ENCODE data around the gene CTNNA3.

The CTNNA3 gene

DNA sequence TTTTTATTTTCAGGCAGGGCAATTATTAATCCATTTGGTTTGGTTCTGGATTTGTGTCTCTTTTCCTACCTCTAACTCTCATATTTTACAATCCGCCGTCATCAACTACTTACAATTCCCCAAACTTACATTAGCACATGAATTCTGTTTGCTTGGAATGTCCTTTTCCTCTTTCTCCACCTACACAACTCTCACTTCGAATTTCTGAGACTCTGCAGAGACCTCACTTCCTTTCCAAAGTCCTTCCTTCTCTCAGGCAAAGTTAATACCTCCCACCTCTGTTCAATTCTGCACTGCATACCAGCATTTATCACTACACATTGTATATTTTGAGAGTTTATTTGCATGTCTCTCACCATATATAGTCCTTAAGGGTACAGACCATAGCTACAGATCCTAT is 892.8 kb downstream of the CTNNA3 start:
- Histone ChIP-seq H3K27me3 (ENCODE audit: control insufficient read depth, low read length) (no peaks in the 10 kb centered on the region), H3K9me3 (ENCODE audit: control insufficient read depth, insufficient read depth, low read length) (no peaks in the 10 kb centered on the region), H3K4me2 (ENCODE audit: low read length) (no peak overlapping the region), H3F3A (ENCODE audit: control insufficient read depth, insufficient read depth) (no peaks in the 10 kb centered on the region), H3K4me3 (ENCODE audit: low read length) (no peak overlapping the region), H3K4me1 (ENCODE audit: control insufficient read depth, low read length) (no peaks in the 10 kb centered on the region), H3K27ac (ENCODE audit: low read depth, low read length) (no peak overlapping the region), H4K20me1 (ENCODE audit: control insufficient read depth, insufficient read depth, low read depth, low read length) (no peaks in the 10 kb centered on the region), H3K9me2 (replicated peaks; ENCODE audit: control insufficient read depth, low read length) (no peaks in the 10 kb centered on the region), H3K36me3 (ENCODE audit: control insufficient read depth, low read length) (no peaks in the 10 kb centered on the region), H3K79me2 (ENCODE audit: control insufficient read depth, low read length) (no peaks in the 10 kb centered on the region)
- TF ChIP-seq CTCF (IDR thresholded peaks at IDR 0.05; ENCODE audit: low read depth, low read length, poor library complexity, severe bottlenecking) = no peak
- TF ChIP-seq EZH2phosphoT487 (IDR thresholded peaks at IDR 0.05; ENCODE audit: borderline replicate concordance, low read length) = no peak

DNA sequence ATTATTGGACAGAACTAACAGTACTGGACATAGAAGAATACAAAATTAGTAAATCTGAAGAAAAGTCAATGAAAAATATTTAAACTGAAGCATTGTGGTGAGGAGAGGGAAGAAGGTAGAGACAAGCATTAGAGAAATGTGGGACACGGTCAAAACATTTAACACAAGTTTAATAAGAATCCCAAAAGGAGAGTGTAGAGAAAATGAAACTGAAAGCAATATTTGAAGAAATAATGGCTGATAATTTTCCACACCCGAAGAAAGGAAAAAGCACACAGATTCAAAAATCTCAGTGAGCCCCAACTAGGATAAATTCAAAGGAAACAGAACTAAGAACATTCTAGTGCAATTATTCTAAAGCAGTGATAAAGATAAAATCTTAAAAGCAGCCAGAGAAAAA is 896.5 kb downstream of the CTNNA3 start:
- Histone ChIP-seq H3K9me2 (replicated peaks; ENCODE audit: control insufficient read depth, low read length) (no peaks in the 10 kb centered on the region), H3K36me3 (ENCODE audit: control insufficient read depth, low read length) (no peaks in the 10 kb centered on the region), H3K27ac (ENCODE audit: low read depth, low read length) (no peak overlapping the region), H3K4me1 (ENCODE audit: control insufficient read depth, low read length) (no peaks in the 10 kb centered on the region), H3F3A (ENCODE audit: control insufficient read depth, insufficient read depth) (no peaks in the 10 kb centered on the region), H3K79me2 (ENCODE audit: control insufficient read depth, low read length) (no peaks in the 10 kb centered on the region), H3K4me2 (ENCODE audit: low read length) (no peak overlapping the region), H3K4me3 (ENCODE audit: low read length) (no peak overlapping the region), H3K9me3 (ENCODE audit: control insufficient read depth, insufficient read depth, low read length) (no peaks in the 10 kb centered on the region), H4K20me1 (ENCODE audit: control insufficient read depth, insufficient read depth, low read depth, low read length) (no peaks in the 10 kb centered on the region), H3K27me3 (ENCODE audit: control insufficient read depth, low read length) (no peaks in the 10 kb centered on the region)
- no peak for TF ChIP-seq EZH2phosphoT487 (IDR thresholded peaks at IDR 0.05; ENCODE audit: borderline replicate concordance, low read length)

- Histone ChIP-seq H3K4me3 (ENCODE audit: low read length) (no peak overlapping the region), H3K9me2 (replicated peaks; ENCODE audit: control insufficient read depth, low read length) (no peaks in the 10 kb centered on the region), H3K4me1 (ENCODE audit: control insufficient read depth, low read length) (no peaks in the 10 kb centered on the region), H3K27me3 (ENCODE audit: control insufficient read depth, low read length) (no peaks in the 10 kb centered on the region), H3K4me2 (ENCODE audit: low read length) (no peak overlapping the region), H3K79me2 (ENCODE audit: control insufficient read depth, low read length) (no peaks in the 10 kb centered on the region), H4K20me1 (ENCODE audit: control insufficient read depth, insufficient read depth, low read depth, low read length) (no peaks in the 10 kb centered on the region), H3K27ac (ENCODE audit: low read depth, low read length) (no peak overlapping the region), H3F3A (ENCODE audit: control insufficient read depth, insufficient read depth) (no peaks in the 10 kb centered on the region), H3K9me3 (ENCODE audit: control insufficient read depth, insufficient read depth, low read length) (no peaks in the 10 kb centered on the region), H3K36me3 (ENCODE audit: control insufficient read depth, low read length) (no peaks in the 10 kb centered on the region)
- TF ChIP-seq EZH2phosphoT487 (IDR thresholded peaks at IDR 0.05; ENCODE audit: borderline replicate concordance, low read length) (no peak), CTCF (IDR thresholded peaks at IDR 0.05; ENCODE audit: low read depth, low read length, poor library complexity, severe bottlenecking) (no peak)
Observed at GRCh38 chr10:66795866-66796265, 900.1 kb downstream of the CTNNA3 start.

- Histone ChIP-seq H3K4me1 (ENCODE audit: control insufficient read depth, low read length) (no peaks in the 10 kb centered on the region), H3K9me3 (ENCODE audit: control insufficient read depth, insufficient read depth, low read length) (no peaks in the 10 kb centered on the region), H3K27me3 (ENCODE audit: control insufficient read depth, low read length) (no peaks in the 10 kb centered on the region), H3K4me3 (ENCODE audit: low read length) (no peak overlapping the region), H3K4me2 (ENCODE audit: low read length) (no peak overlapping the region), H3K79me2 (ENCODE audit: control insufficient read depth, low read length) (no peaks in the 10 kb centered on the region), H3K9me2 (replicated peaks; ENCODE audit: control insufficient read depth, low read length) (no peaks in the 10 kb centered on the region), H3K36me3 (ENCODE audit: control insufficient read depth, low read length) (no peaks in the 10 kb centered on the region), H4K20me1 (ENCODE audit: control insufficient read depth, insufficient read depth, low read depth, low read length) (no peaks in the 10 kb centered on the region), H3K27ac (ENCODE audit: low read depth, low read length) (no peak overlapping the region), H3F3A (ENCODE audit: control insufficient read depth, insufficient read depth) (no peaks in the 10 kb centered on the region)
- TF ChIP-seq CTCF (IDR thresholded peaks at IDR 0.05; ENCODE audit: low read depth, low read length, poor library complexity, severe bottlenecking) (no peak), EZH2phosphoT487 (IDR thresholded peaks at IDR 0.05; ENCODE audit: borderline replicate concordance, low read length) (no peak)
Observed at GRCh38 chr10:66792441-66792840, 903.6 kb downstream of the CTNNA3 start.

All from DOHH2 (cell line).